ENCODE data around the gene KRTAP10-10. TPM values are rescaled to one million over a fixed set of nuclear protein-coding genes. Genes with fewer than 3 reads are reported as not detected.

Gene KRTAP10-10
- total and polyA plus RNA-seq, 2 experiments from 2014 or later = not detected

GRCh38 chr21:44687671-44688070, 50.5 kb downstream of the KRTAP10-10 start:
- Histone ChIP-seq H2AFZ (no peak overlapping the region), H3K79me2 (no peaks in the 10 kb centered on the region), H3K4me3 (no peak overlapping the region), H3K9me3 (ENCODE audit: low read depth) (no peaks in the 10 kb centered on the region), H3K4me2 (no peak overlapping the region), H4K20me1 (ENCODE audit: insufficient read depth, poor library complexity, severe bottlenecking) (no peaks in the 10 kb centered on the region), H3K36me3 (replicated peaks; ENCODE audit: insufficient read depth, low read depth) (no peaks in the 10 kb centered on the region), H3K27me3 (peaks cover 21% of the 10 kb centered on the region), H3K4me1 (ENCODE audit: insufficient read depth) (no peaks in the 10 kb centered on the region), H3K27ac (no peak overlapping the region), H3K9me2 (replicated peaks; ENCODE audit: insufficient read depth) (no peaks in the 10 kb centered on the region)
- DNase-seq (ENCODE audit: low spot score) = no peak
- TF ChIP-seq CTCF (IDR thresholded peaks at IDR 0.05; ENCODE audit: poor library complexity) (no peak), EZH2phosphoT487 (IDR thresholded peaks at IDR 0.05; ENCODE audit: low read depth, severe bottlenecking, unreplicated experiment) (no peak), EZH2 (IDR thresholded peaks at IDR 0.05; ENCODE audit: borderline replicate concordance) (no peak)
- 65% methylated on average over 11 of the region's 11 CpGs for WGBS (ENCODE audit: low lambda C conversion rate, missing lambda C conversion rate)

Small RNA genes lying within 50 kb of the gene (small RNA-seq; reads per million reads assigned to genes)
- not detected for gene KRTAP12-6P

Other genes with a start within 250 kb of the KRTAP10-10 start
- 7.3 and 7.8 TPM in 2 replicates for gene LRRC3, start 181.8 kb upstream of the KRTAP10-10 start, total RNA-seq
- gene LRRC3, start 181.8 kb upstream of the KRTAP10-10 start, polyA plus RNA-seq = 5.6 and 7.2 TPM in 2 replicates
- gene KRTAP10-1, start 97.2 kb upstream of the KRTAP10-10 start, total RNA-seq = not detected in 2 replicates
- not detected in 2 replicates for gene KRTAP10-1, start 97.2 kb upstream of the KRTAP10-10 start, polyA plus RNA-seq
- not detected in 2 replicates for gene KRTAP10-2, start 85.9 kb upstream of the KRTAP10-10 start, total RNA-seq
- not detected in 2 replicates for gene KRTAP10-2, start 85.9 kb upstream of the KRTAP10-10 start, polyA plus RNA-seq
- not detected in 2 replicates for gene KRTAP10-3, start 78.6 kb upstream of the KRTAP10-10 start, total RNA-seq
- gene KRTAP10-3, start 78.6 kb upstream of the KRTAP10-10 start, polyA plus RNA-seq = not detected in 2 replicates
- gene KRTAP10-4, start 63.6 kb upstream of the KRTAP10-10 start, total RNA-seq = not detected in 2 replicates
- gene KRTAP10-4, start 63.6 kb upstream of the KRTAP10-10 start, polyA plus RNA-seq = not detected in 2 replicates
- gene KRTAP10-5, start 56.8 kb upstream of the KRTAP10-10 start, total RNA-seq = not detected in 2 replicates
- not detected in 2 replicates for gene KRTAP10-5, start 56.8 kb upstream of the KRTAP10-10 start, polyA plus RNA-seq
- not detected in 2 replicates for gene KRTAP10-6, start 44.9 kb upstream of the KRTAP10-10 start, total RNA-seq
- not detected in 2 replicates for gene KRTAP10-6, start 44.9 kb upstream of the KRTAP10-10 start, polyA plus RNA-seq
- gene KRTAP10-7, start 36.8 kb upstream of the KRTAP10-10 start, total RNA-seq = not detected in 2 replicates
- not detected in 2 replicates for gene KRTAP10-7, start 36.8 kb upstream of the KRTAP10-10 start, polyA plus RNA-seq
- gene KRTAP10-8, start 25.3 kb upstream of the KRTAP10-10 start, total RNA-seq = not detected in 2 replicates
- not detected in 2 replicates for gene KRTAP10-8, start 25.3 kb upstream of the KRTAP10-10 start, polyA plus RNA-seq
- gene KRTAP10-9, start 10.3 kb upstream of the KRTAP10-10 start, total RNA-seq = not detected in 2 replicates
- not detected in 2 replicates for gene KRTAP10-9, start 10.3 kb upstream of the KRTAP10-10 start, polyA plus RNA-seq
- gene KRTAP10-11, start 9.1 kb downstream of the KRTAP10-10 start, total RNA-seq = not detected in 2 replicates
- gene KRTAP10-11, start 9.1 kb downstream of the KRTAP10-10 start, polyA plus RNA-seq = not detected in 2 replicates
- not detected in 2 replicates for gene KRTAP12-4, start 17.3 kb downstream of the KRTAP10-10 start, total RNA-seq
- not detected in 2 replicates for gene KRTAP12-4, start 17.3 kb downstream of the KRTAP10-10 start, polyA plus RNA-seq
- not detected in 2 replicates for gene KRTAP12-3, start 20.6 kb downstream of the KRTAP10-10 start, total RNA-seq
- gene KRTAP12-3, start 20.6 kb downstream of the KRTAP10-10 start, polyA plus RNA-seq = not detected in 2 replicates
- not detected in 2 replicates for gene KRTAP12-2, start 29.6 kb downstream of the KRTAP10-10 start, total RNA-seq
- not detected in 2 replicates for gene KRTAP12-2, start 29.6 kb downstream of the KRTAP10-10 start, polyA plus RNA-seq
- not detected in 2 replicates for gene KRTAP12-1, start 44.8 kb downstream of the KRTAP10-10 start, total RNA-seq
- not detected in 2 replicates for gene KRTAP12-1, start 44.8 kb downstream of the KRTAP10-10 start, polyA plus RNA-seq
- not detected in 2 replicates for gene KRTAP10-12, start 59.8 kb downstream of the KRTAP10-10 start, total RNA-seq
- not detected in 2 replicates for gene KRTAP10-12, start 59.8 kb downstream of the KRTAP10-10 start, polyA plus RNA-seq
- 0.16 TPM in 1 of 2 replicates, not detected in the other for gene TSPEAR, start 74.2 kb downstream of the KRTAP10-10 start, total RNA-seq
- gene TSPEAR, start 74.2 kb downstream of the KRTAP10-10 start, polyA plus RNA-seq = 0.35 and 0.66 TPM in 2 replicates
- gene UBE2G2, start 164.5 kb downstream of the KRTAP10-10 start, total RNA-seq = 45.8 and 61.6 TPM in 2 replicates
- 50.4 and 55.2 TPM in 2 replicates for gene UBE2G2, start 164.5 kb downstream of the KRTAP10-10 start, polyA plus RNA-seq
- gene SUMO3, start 180.7 kb downstream of the KRTAP10-10 start, total RNA-seq = 68.5 and 77.2 TPM in 2 replicates
- gene SUMO3, start 180.7 kb downstream of the KRTAP10-10 start, polyA plus RNA-seq = 97.0 and 107 TPM in 2 replicates
- gene PTTG1IP, start 236.3 kb downstream of the KRTAP10-10 start, total RNA-seq = 344 and 348 TPM in 2 replicates
- gene PTTG1IP, start 236.3 kb downstream of the KRTAP10-10 start, polyA plus RNA-seq = 315 and 362 TPM in 2 replicates

Data from hepatocyte (in vitro differentiated cells).